ENCODE measurements around the gene ZKSCAN5.
A peak's percentile ranks its signal among the peaks of the same experiment; 100 is the strongest.
"Not testable (repeated sequence)": the region's sequence is repeated elsewhere in the genome, so short reads cannot be mapped to it uniquely, and the experiment has no call there.

Gene ZKSCAN5

DNA sequence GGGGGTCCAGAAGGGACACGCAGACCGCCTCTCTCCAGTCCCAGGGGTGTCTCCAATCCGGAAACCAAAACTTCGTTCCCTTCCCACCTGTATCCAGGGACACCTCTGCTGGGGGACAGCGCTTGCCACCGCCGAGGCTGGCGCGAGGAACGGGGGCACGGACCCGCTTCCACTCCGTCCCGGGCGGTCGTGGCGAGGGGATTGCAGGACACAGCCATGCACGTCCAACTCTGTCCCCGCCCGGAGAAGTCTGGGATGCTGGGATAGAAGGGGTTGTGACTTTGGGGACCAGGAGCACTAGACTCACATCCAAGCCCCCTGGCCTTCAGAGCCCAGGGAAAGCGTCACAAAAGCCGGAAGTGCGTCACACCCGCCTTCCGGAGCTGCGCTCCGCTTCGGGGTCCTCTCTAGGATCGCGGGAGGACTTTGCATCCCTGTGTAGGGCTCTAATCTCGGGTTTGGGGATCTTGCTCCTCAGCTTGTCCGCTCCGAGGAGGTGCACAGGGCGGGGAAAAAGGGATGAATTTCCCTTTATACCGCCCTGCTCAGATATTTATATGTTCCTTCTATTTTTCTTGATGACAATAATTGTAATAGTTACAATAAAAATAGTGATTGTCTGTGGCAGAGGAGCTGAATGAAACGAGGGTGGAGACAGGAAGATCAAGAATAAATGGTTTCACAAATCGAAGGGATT, 47.5 kb downstream of the ZKSCAN5 start, which contains the start of gene FAM200A:
FAM200A (minus strand) TSS at position 348 of the 697 bp plus-strand sequence. CDS start 3,707 bp downstream, outside the sequence.
- DNase-seq (ENCODE audit: low read depth in 3 of 3, low spot score in 1 of 3), result peak; percentile 57 to 75 (median 59)

DNA sequence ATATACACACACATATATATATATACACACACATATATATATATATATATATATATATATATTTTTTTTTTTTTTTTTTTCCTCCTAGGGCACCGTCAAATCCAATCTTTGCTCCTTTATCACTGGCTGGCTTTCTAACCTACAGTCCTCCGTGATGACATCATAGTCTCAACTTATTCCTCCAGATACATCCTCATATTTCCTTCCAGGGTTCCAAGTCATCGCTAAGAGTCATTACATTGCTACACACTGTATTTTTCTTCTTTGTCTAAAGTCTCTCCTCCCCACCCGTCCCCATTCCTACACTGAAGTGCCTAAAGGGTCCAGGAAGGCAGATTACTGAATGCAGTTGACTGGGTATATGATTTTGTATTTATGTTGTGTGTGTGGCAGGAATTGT, 48.6 kb downstream of the ZKSCAN5 start:
- DNase-seq (ENCODE audit: low read depth in 3 of 3, low spot score in 1 of 3), result no peak

DNA sequence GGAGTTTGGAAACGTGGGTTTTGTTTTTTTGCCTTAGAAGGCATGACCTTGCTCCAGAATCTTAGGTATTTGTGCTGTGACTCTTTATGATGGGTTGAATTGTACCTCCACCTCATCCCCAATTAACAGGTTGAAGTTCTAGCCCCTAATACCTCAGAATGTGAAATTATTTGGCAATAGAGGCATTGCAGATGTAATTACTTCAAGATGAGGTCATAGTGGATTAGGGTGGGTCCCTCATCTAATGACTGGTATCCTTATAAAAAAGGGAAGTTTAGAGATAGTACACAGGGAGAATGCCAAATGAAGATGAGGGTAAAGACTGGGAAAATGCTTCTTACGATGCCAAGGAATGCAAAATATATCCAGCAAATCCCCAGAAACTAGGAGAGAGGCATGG, 50.5 kb downstream of the ZKSCAN5 start:
- no peak for DNase-seq (ENCODE audit: low read depth in 3 of 3, low spot score in 1 of 3)

DNA sequence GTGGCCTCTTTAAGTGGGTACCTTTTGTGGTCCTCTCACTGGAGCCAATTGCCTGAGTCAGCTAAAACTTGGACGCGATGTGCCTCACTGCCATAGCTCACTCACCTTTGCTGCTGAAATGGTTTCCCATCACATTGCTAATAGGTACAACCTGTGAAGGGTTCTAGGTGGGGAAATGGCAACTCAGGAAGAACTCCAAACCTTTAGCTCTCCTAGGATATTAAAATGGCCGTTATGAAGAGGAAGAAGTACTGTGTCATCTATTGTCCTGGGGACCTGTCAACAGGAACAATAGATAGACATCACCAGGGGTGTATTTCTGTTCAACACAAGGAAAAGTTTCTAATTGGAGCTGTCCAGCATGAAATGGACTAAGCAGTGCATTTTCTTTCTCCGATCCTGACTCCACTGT, 52.7 kb downstream of the ZKSCAN5 start:
- DNase-seq (ENCODE audit: low read depth in 3 of 3, low spot score in 1 of 3), result no peak

DNA sequence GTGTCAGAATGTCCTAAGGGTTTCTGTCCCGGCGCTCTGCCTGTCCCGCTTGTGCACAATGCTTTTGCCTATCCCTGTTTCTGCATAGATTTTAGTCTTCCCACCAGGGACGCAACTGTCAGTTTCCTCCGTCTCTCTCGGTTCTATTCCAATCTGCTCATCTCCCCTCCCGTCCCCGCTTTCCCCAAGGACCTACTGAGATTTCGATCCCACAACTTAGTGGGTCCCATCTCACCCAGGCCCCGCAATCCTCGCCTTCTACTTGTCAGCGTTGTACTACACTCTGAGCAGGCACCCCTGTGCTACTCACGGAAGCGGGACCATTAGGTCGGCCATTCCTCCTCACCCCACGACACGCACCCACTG, 53.5 kb downstream of the ZKSCAN5 start:
- no peak for DNase-seq (ENCODE audit: low read depth in 3 of 3, low spot score in 1 of 3)

DNA sequence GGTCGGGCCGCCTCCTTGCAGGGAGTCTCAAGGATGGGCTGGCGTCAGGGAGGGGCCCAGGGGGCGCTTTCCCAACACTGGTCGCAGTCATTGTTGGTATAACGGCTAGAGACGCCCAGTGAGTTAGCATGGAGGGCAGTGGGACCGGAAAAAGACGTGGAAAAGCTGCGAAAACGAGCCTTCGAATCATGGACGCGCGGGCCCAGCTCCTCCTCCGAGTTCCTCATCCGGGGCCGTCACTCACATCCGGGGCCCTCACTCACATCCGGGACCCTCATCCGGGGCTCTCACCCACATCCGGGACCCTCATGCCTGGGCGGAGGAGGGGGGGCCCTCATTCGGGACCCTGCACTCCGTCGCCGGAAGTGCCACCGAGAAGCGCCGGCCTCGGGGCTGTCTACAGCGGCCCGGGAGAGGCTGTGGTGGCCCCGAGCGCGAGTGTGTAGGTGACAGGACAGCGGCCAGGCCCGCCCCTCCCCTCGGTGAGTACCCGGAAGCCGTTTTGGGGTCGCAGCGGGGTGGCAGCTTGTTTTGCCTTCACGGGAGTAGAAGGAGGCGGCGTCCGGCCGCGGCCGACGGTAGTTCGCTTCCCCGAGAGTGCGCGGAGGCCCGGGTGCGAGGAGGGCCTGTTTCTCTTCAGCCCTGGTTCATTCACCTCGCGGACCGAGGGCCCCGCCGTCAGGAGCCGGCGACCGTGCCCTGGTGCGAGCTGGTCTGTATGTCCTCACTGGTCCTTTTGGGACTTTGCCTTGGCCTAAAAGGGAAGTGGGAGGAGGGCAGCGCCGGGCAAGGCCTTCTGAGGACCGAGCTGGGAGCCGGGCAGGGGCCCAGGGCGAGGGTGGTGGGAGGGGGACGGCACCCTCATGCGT, 54.1 kb downstream of the ZKSCAN5 start, which contains the start of gene ZNF655:
ZNF655 (plus strand) TSS at position 337 of the 869 bp plus-strand sequence. CDS start 1,918 bp downstream, outside the sequence.
- peak; percentile 72 to 76 (median 75) for DNase-seq (ENCODE audit: low read depth in 3 of 3, low spot score in 1 of 3)

DNA sequence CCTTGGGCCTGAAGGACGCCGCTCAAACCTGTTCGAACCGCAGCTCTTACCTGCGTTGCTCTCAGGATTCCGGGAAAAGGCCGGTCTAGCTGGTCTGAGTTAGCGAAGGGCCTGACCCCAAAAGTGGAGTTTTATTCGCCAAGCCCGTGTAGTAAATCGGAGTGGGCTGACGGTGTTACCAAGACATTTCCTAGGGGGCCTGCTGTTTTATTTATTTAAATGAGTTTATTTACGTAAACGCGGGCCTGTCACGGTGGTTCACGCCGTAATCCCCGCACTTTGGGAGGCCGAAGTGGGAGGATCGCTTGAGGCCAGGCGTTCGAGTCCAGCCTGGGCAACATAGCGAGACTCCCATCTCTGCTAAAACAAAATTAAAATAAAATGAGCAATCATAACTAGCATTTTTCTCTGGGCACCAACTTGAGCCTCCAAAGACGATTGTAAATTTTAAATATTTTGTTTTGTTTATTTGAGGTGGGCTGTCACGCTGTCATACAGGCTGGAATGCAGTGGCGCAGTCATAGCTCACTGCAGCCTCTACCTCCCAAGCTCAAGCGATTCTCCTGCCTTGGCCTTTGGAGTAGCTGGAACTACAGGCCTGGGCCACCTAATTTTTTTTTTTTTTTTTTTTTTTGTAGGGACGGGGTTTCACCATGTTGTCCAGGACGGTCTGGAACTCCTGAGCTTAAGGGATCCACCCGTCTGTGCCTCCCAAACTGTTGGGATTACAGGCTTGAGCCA, 54.9 kb downstream of the ZKSCAN5 start:
- DNase-seq (ENCODE audit: low read depth in 3 of 3, low spot score in 1 of 3), result no peak

DNA sequence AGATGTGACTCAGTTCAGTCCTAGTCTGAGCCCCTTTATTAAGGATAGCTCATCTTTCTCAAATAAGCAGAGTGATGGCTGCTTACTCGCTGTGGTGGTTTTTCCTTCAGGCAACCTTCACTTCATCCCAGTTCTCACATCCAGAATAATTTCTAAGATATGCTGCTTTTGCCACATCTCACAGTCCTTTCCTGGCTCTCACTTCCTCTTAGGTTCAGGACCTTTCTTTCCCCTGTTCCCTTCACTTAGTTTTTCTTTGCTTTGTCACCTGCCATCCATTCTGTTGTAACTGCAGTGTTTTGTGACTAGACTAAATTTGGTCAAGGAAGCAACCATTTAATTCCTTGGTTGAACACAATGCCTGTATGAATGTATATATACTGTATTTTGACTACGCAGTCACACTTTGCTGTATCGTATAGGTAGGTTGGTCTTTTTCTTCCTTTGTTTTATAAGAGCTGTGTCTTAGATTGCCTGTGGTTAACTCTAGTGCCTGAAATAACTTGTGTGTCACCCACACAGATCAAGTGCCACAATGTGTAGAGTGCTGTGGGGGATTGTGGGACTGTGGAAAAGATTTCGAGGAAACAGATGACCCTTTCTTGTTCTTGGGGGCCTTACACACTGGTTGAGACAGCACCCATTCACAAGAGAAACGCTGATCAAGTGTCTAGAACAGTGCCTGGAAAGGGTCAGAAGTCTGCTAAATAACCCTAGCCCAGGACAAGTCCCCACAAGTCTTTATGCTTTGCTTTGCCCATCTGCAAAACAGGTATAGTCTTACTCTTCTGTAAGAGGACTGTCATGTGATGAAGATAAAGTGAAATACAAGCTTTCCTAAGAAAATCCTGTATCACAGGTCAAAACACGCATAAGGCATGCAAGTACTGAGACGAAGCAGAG, 56.6 kb downstream of the ZKSCAN5 start:
- DNase-seq (ENCODE audit: low read depth in 3 of 3, low spot score in 1 of 3), result no peak

DNA sequence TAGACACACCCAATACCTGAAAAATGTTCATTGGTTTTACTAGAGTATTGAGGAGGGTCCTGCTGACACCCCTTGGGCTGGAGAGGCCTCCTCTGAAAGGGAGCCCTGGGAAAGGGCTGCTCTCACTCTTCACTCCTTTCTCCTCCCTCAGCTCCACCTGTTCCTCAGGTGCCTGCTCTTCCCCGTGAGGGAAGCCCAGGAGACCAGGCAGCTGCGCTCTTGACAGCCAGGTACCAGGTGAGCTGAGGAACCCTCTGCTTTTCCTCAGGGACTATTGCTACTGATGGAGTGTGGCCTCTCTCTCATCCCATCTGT, 57.2 kb downstream of the ZKSCAN5 start:
- no peak for DNase-seq (ENCODE audit: low read depth in 3 of 3, low spot score in 1 of 3)

DNA sequence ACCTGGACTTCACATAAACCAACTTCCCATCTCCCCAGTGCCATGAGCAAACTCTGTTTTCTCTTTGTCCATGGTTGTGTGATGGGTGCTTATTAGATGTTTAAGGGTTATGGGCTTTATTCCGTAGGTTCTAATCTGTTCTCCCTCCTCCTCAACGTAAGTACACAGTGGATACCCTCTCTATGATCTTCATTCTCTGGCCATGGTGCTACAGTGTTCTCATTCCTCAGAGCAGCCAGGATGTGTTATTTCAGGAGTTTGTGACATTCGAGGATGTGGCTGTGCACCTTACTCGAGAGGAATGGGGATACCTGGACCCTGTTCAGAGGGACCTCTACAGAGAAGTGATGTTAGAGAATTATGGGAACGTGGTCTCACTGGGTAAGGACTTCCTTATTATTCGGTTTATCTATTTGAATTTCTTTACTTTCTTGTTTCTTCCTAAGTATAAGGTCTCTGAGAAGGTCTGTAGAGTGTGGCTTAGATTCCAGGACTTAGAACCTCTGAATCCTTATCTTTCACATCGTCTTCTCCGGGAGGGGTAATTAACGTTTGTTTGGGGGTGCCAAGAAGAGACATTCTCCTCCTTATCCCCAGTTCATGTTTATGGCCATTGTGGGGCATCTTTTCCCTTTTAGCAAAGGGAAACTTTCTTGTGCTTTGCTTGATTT, 57.8 kb downstream of the ZKSCAN5 start:
- DNase-seq (ENCODE audit: low read depth in 3 of 3, low spot score in 1 of 3), result no peak

DNA sequence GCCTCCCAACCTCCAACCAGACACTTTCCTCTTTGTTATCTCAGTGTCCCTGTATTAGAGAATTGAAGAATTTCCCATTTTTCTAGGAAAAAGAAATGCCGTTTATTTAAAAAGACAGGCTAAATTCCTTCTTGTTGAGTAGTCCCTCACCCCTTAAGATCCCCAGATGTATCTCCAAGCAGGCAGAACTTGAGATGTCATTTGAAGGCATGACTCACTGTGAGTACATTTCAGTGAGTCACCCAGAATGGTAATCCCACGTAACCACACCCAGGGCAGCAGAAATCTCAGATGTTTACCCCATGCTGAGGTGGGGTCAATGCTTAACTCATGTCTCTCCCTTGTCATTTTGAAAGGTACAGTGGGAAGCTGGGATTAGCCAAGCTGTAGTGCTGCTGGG, 58.4 kb downstream of the ZKSCAN5 start:
- DNase-seq (ENCODE audit: low read depth in 3 of 3, low spot score in 1 of 3), result no peak

DNA sequence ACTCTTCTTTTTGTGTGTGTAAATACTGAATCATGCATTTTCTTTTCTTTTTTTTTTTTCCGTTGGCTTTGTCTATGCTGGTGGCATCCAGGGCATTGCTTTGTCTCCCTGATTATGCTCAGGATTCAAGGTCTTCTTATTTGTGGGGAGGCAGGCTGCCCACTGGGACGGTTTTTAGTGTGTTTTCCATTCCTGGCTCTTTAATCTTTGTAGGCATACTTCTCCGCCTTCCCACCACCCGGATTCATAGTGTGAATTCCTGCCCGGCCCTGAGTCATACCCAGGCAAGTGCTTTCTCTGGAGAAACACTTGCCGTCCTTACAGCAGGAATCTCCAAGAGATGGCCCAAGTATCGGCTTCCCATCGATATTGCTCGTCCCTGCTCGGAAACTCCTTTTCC, 59.2 kb downstream of the ZKSCAN5 start:
- no peak for DNase-seq (ENCODE audit: low read depth in 3 of 3, low spot score in 1 of 3)

DNA sequence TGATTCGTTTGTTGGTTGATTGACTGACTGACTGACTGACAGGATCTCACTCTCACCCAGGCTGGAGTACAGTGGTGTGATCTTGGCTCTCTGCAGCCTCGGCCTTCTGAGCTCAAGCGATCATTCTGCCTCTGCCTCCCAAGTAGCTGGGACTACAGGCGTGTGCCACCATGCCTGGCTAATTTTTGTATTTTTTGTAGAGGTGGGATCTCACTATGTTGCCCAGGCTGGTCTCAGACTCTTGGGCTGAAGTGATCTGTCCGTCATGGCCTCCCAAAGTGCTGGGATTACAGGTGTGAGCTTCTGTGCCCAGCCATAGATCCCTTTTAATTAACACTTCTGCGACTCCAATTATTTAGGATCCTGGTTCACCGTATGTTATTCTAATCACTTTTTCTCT, 64.3 kb downstream of the ZKSCAN5 start:
- not testable (repeated sequence) for DNase-seq (ENCODE audit: low read depth in 3 of 3, low spot score in 1 of 3)

DNA sequence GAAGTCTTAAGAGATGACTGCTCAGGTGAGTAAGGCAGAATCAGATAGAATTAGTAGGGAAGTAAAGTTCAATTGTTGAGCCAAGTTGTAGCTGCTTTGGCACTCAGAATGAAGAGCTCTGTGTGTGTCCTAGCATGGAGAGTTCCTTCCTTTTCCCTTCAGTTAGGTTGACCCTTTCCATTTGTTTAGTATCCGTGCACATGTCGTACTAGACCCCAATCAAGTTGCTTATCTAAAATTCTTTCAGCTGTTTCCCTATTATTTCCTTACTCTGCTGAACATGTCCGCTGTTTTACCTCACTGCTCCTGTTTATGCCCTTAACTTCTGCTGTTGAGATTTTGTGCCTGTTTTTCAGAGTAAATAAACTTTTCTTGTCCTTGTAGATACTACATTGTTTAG, 67.3 kb downstream of the ZKSCAN5 start:
- no peak for DNase-seq (ENCODE audit: low read depth in 3 of 3, low spot score in 1 of 3)

DNA sequence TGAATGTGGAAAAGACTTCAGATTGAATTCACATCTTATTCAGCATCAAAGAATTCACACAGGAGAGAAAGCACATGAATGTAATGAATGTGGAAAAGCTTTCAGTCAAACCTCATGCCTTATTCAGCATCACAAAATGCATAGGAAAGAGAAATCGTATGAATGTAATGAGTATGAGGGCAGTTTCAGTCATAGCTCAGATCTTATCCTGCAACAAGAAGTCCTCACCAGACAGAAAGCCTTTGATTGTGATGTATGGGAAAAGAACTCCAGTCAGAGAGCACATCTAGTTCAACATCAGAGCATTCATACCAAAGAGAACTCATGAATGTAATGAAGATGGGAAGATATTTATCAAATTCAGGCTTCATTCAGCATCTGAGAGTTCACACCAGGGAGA, 68.8 kb downstream of the ZKSCAN5 start:
- DNase-seq (ENCODE audit: low read depth in 3 of 3, low spot score in 1 of 3), result no peak

DNA sequence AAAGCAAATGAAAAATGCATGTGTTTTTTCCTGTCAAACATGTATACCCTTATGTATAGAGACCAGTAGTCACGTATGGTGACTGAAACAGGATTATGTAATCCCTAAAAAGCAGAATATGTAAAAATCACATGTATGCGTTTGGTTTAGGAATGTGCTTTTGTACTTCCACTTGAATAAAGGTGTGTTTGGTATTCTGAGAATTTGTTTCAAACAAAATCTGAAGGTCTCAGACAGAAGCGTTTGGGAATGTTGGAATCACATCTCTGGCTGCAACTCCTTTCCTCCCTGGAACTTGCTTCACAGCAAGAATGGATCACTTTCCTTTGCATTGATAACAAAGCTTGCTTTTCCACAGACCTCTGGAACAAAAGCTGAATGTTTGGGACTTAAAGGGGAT, 71.8 kb downstream of the ZKSCAN5 start:
- DNase-seq (ENCODE audit: low read depth in 3 of 3, low spot score in 1 of 3), result no peak

DNA sequence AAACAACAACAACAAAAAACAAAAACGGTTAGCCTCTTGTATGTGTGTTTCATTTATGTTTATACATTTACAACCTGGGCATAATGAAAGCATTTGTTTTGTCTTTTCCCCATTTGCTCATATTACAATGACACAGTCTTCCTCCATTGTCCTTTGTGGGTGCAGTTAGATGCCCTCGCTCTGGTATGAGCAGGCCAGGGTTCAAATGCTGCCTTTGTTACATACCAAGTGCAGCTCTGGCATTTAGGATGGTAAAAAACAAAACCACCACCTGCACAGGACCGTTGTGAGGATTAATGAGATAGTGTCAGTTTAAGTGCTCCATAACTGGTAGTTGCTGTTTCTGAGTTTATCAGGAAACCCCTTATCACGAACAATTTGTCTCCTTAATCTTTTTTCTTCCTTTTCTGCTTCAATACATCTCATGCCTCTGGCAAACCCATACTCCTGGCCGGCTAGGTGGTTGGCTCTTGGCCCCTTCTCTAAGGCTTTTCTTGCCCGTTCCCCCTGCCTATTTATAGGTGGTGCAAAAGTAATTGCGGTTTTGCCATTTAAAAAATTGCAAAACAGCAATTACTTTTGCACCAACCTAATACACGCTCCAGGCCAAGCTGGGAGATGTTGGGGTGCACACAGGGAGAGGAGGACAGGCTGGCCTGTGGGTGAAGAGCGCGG, 75.0 kb downstream of the ZKSCAN5 start:
- no peak for DNase-seq (ENCODE audit: low read depth in 3 of 3, low spot score in 1 of 3)

DNA sequence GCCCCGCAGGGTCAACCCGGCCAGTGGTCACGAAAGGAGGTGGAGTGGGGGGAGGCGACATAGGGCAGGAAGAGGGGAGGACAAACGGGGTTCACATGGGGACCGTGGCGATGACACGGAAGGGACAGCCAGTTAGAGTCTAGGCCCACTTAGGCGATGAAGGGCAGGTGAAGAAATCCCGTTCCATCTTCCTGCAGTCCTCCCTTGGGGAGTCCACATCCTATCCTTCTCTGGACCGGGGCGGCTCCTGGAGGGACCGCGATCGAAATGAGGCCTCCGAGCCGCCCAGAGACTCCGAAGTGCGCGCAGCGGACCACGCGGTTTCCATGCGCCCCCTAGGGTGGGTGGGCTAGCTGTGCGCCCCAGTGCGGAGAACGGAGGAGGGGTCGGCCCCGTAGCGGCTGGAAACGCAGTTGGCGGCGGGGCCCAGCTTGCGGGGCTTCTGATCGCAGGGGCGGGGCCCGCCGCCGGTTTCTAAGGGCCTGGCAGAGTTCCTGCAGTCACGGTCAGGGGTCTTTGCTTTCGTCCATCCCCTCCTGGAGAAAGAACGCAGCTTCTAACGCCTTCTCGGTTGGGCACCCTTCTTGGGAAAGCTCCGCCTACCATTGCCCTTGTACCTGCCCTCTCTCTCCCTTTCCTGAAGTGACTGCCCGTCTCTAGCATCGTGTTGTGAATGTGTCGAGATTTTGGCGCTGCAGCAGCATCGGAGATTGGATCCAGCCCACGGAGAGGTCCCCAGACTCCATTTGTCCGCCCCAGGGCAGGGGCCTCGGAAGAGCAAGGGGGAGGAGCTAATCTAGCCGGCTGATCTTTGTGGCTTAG, 75.7 kb downstream of the ZKSCAN5 start:
- peak in 2 of 3 donors; percentile 43 to 47 for DNase-seq (ENCODE audit: low read depth in 3 of 3, low spot score in 1 of 3)

Data from stimulated activated CD4-positive, alpha-beta T cell treated with anti-CD3 and anti-CD28 coated beads, TNF-alpha, amount 100 ng/mL, for 1 hour (primary cell).